Keratinocyte (primary cell): ENCODE data around the gene GSTM5. TPM values are rescaled to one million over a fixed set of nuclear protein-coding genes. Genes with fewer than 3 reads are reported as not detected.

Experiments used
- DNase-seq: peaks from one replicate; pipeline ENCODE4 v3.0.0-alpha.2; 2011; ENCODE audit warnings: low read depth, missing footprints, low spot score
- FAIRE-seq: peaks from 2 replicates; lab custom pipeline; 2011; peaks lifted over from hg19 to GRCh38; lab: Jason Lieb, UNC
- H2AFZ ChIP-seq: 2 replicates; pipeline ENCODE4 v1.6.0; 2012; ENCODE audit warnings: low read length, control low read depth, inconsistent platforms; ENCODE audit not compliant: control insufficient read depth
- H3K27ac ChIP-seq: 2 replicates; pipeline ENCODE4 v1.5.1; 2011; ENCODE audit warnings: low read length; ENCODE audit not compliant: control insufficient read depth, insufficient read depth
- H3K27me3 ChIP-seq: 3 replicates; pipeline ENCODE4 v1.6.0; 2011; ENCODE audit warnings: low read length; ENCODE audit not compliant: control insufficient read depth, insufficient read depth; ENCODE audit errors: extremely low read depth
- H3K36me3 ChIP-seq, 2 experiments: 2 replicates in 1 of 2; 3 replicates in 1 of 2; pipeline ENCODE4 v1.5.1; 2011; ENCODE audit warnings: low read length in 2 of 2, mild to moderate bottlenecking in 1 of 2; ENCODE audit not compliant: control insufficient read depth in 2 of 2, insufficient read depth in 2 of 2; ENCODE audit errors: extremely low read depth in 1 of 2
- H3K4me1 ChIP-seq: 3 replicates; pipeline ENCODE4 v1.5.1; 2011; ENCODE audit warnings: low read length; ENCODE audit not compliant: control insufficient read depth, insufficient read depth; ENCODE audit errors: extremely low read depth
- H3K4me2 ChIP-seq: 3 replicates; pipeline ENCODE4 v1.6.0; 2011; ENCODE audit warnings: low read depth, low read length; ENCODE audit not compliant: control insufficient read depth, insufficient read depth; ENCODE audit errors: extremely low read depth
- H3K4me3 ChIP-seq, 3 experiments: fragments of 200-600 bp in 1 of 3; sonication (generic) in 1 of 3; 2 replicates in 2 of 3; 3 replicates in 1 of 3; pipeline ENCODE4 v1.5.1; 2011 to 2016; ENCODE audit warnings: low read length in 3 of 3, mild to moderate bottlenecking in 3 of 3, control low read depth in 2 of 3, inconsistent platforms in 1 of 3, low read depth in 1 of 3, mixed read lengths in 1 of 3, mixed run types in 1 of 3, moderate library complexity in 1 of 3; ENCODE audit not compliant: control insufficient read depth in 2 of 3, insufficient read depth in 2 of 3; ENCODE audit errors: extremely low read depth in 1 of 3
- H3K79me2 ChIP-seq: 2 replicates; pipeline ENCODE4 v1.6.0; 2012; ENCODE audit warnings: low read length; ENCODE audit not compliant: control insufficient read depth, insufficient read depth
- H3K9ac ChIP-seq: 3 replicates; pipeline ENCODE4 v1.6.0; 2011; ENCODE audit warnings: low read length; ENCODE audit not compliant: control insufficient read depth, insufficient read depth; ENCODE audit errors: extremely low read depth
- H3K9me1 ChIP-seq: 3 replicates; pipeline ENCODE4 v1.6.0; 2011; ENCODE audit warnings: low read length; ENCODE audit not compliant: control insufficient read depth, insufficient read depth; ENCODE audit errors: extremely low read depth
- H3K9me3 ChIP-seq: 2 replicates; pipeline ENCODE4 v1.5.1; 2012; ENCODE audit warnings: low read depth, low read length; ENCODE audit not compliant: control insufficient read depth
- H4K20me1 ChIP-seq: 3 replicates; pipeline ENCODE4 v1.6.0; 2011; ENCODE audit warnings: low read length; ENCODE audit not compliant: control insufficient read depth, insufficient read depth; ENCODE audit errors: extremely low read depth
- CTCF ChIP-seq, 3 experiments: IDR thresholded peaks in 1 of 3; conservative IDR thresholded peaks in 1 of 3; optimal IDR thresholded peaks in 1 of 3; 2 replicates in 2 of 3; 3 replicates in 1 of 3; pipeline versions ENCODE3 to v1.5.1; 2011; ENCODE audit warnings: low read length in 3 of 3, mild to moderate bottlenecking in 3 of 3, moderate library complexity in 2 of 3, control low read depth in 1 of 3, inconsistent platforms in 1 of 3; ENCODE audit not compliant: insufficient read depth in 2 of 3; ENCODE audit errors: extremely low read depth in 1 of 3
- EZH2 ChIP-seq: IDR thresholded peaks from one replicate; pipeline ENCODE4 v1.6.1; 2012; ENCODE audit warnings: inconsistent platforms, mild to moderate bottlenecking, low read length, moderate library complexity
- dilution Hi-C: fragments of 300-500 bp; cut with MboI; formaldehyde crosslinking; loops from one replicate; pipeline ENCODE4 v1.7.0; 2020; ENCODE audit warnings: low sequenced_read_pairs; ENCODE audit not compliant: extremely low pct_ligation_motif_present
- polyA plus RNA-seq, 5 experiments: library from polyadenylated mRNA; depleted of rRNA in 3 of 5; stranded (reverse) in 3 of 5; stranded (forward) in 1 of 5; unstranded in 1 of 5; fragments of >200 nt; gene quantifications; 1 replicate in 1 of 5; 2 replicates in 3 of 5; 3 replicates in 1 of 5; pipeline versions ENCODE4 v1.2.1 to v1.2.3, GENCODE V29; 2011 to 2012; ENCODE audit warnings: missing spikeins in 2 of 5, low read depth in 1 of 5, low replicate concordance in 1 of 5

Gene GSTM5
- polyA plus RNA-seq, 1 donor (not counting 4 experiments of a cell fraction or from before 2014, with no cell fraction given): not detected

GRCh38 chr1:109762039-109762585 is 50.1 kb downstream of the GSTM5 start:
- Histone ChIP-seq H3K4me1 (no peaks in the 10 kb centered on the region), H2AFZ (no peak overlapping the region), H3K9me1 (no peaks in the 10 kb centered on the region), H3K4me2 (no peak overlapping the region), H3K27ac (no peak overlapping the region), H4K20me1 (no peaks in the 10 kb centered on the region), H3K27me3 (peaks cover 4% of the 10 kb centered on the region), H3K79me2 (no peaks in the 10 kb centered on the region), H3K9me3 (no peaks in the 10 kb centered on the region), H3K4me3 (no peak overlapping the region), H3K9ac (no peak overlapping the region), H3K36me3 (no peaks in the 10 kb centered on the region)
- DNase-seq (no peak), FAIRE-seq (no peak)
- TF ChIP-seq EZH2 (no peak), CTCF (optimal IDR thresholded peaks at IDR 0.05 in 1 of 3, IDR thresholded peaks at IDR 0.05 in 1 of 3, conservative IDR thresholded peaks at IDR 0.05 in 1 of 3; ENCODE audit: extremely low read depth in 1 of 3, insufficient read depth in 2 of 3, low read length in 3 of 3) (no peak)
- dilution Hi-C loops: no loop called here

- H3K4me1 ChIP-seq: no peaks in the 10 kb centered on the region
- H3K4me2 ChIP-seq: no peak overlapping the region
- H3K4me3 ChIP-seq: no peak overlapping the region
- FAIRE-seq (no peak), DNase-seq (no peak)
- no peaks in the 10 kb centered on the region for H3K36me3 ChIP-seq
- no peaks in the 10 kb centered on the region for H4K20me1 ChIP-seq
- dilution Hi-C loops: no loop called here
- peaks cover 4% of the 10 kb centered on the region for H3K27me3 ChIP-seq
- H3K27ac ChIP-seq: no peak overlapping the region
- no peaks in the 10 kb centered on the region for H3K9me3 ChIP-seq
- no peak for TF ChIP-seq EZH2
- no peak for TF ChIP-seq CTCF (optimal IDR thresholded peaks at IDR 0.05 in 1 of 3, IDR thresholded peaks at IDR 0.05 in 1 of 3, conservative IDR thresholded peaks at IDR 0.05 in 1 of 3; ENCODE audit: extremely low read depth in 1 of 3, insufficient read depth in 2 of 3, low read length in 3 of 3)
- no peak overlapping the region for H3K9ac ChIP-seq
- no peaks in the 10 kb centered on the region for H3K9me1 ChIP-seq
- no peak overlapping the region for H2AFZ ChIP-seq
- H3K79me2 ChIP-seq: no peaks in the 10 kb centered on the region
Observed at GRCh38 chr1:109762821-109763645, 51.0 kb downstream of the GSTM5 start.
